Measurements from ENCODE around the gene ADD1. TPM values are rescaled to one million over a fixed set of nuclear protein-coding genes. Genes with fewer than 3 reads are reported as not detected.
"Not testable (repeated sequence)": the region's sequence is repeated elsewhere in the genome, so short reads cannot be mapped to it uniquely, and the experiment has no call there.

The ADD1 gene
- total RNA-seq, 1 experiment from 2014 or later = 125 TPM

GRCh38 chr4:2915789-2916188, 72.1 kb downstream of the ADD1 start:
- Mint-ChIP-seq H3K9me3 (ENCODE audit: low read depth, unreplicated experiment) (peaks cover 4% of the 10 kb centered on the region), H3K27me3 (ENCODE audit: unreplicated experiment) (no peaks in the 10 kb centered on the region), H3K4me1 (ENCODE audit: low read depth, unreplicated experiment) (no peaks in the 10 kb centered on the region), H3K4me3 (ENCODE audit: low read depth, unreplicated experiment) (no peak overlapping the region), H3K36me3 (ENCODE audit: insufficient read depth, unreplicated experiment) (peaks cover 11% of the 10 kb centered on the region), H3K27ac (ENCODE audit: unreplicated experiment) (no peak overlapping the region)
- no peak for DNase-seq
- CTCF ChIA-PET = no interaction called here
- intact Hi-C loops (cut with micrococcal nuclease; ENCODE audit: unreplicated experiment) = no loop called here
- TF ChIP-seq CTCF (IDR thresholded peaks at IDR 0.05; ENCODE audit: unreplicated experiment) = no peak
- BruUV-seq (replicated peaks) = no TSS peak

- not testable (repeated sequence) for BruUV-seq (replicated peaks)
Measured at GRCh38 chr4:2916696-2917095, 73.1 kb downstream of the ADD1 start.

GRCh38 chr4:2918300-2918699, 74.7 kb downstream of the ADD1 start:
- DNase-seq; BruUV-seq (replicated peaks); H3K27me3 Mint-ChIP-seq (ENCODE audit: unreplicated experiment); H3K4me3 Mint-ChIP-seq (ENCODE audit: low read depth, unreplicated experiment); CTCF ChIA-PET; H3K27ac Mint-ChIP-seq (ENCODE audit: unreplicated experiment); intact Hi-C loops (cut with micrococcal nuclease; ENCODE audit: unreplicated experiment); H3K9me3 Mint-ChIP-seq (ENCODE audit: low read depth, unreplicated experiment): not testable (repeated sequence)
- Mint-ChIP-seq H3K4me1 (ENCODE audit: low read depth, unreplicated experiment) (peaks cover 12% of the 10 kb centered on the region), H3K36me3 (ENCODE audit: insufficient read depth, unreplicated experiment) (peaks cover 16% of the 10 kb centered on the region)

More at GRCh38 chr4:2916696-2917095, 73.1 kb downstream of the ADD1 start:
- intact Hi-C loops (cut with micrococcal nuclease; ENCODE audit: unreplicated experiment); DNase-seq; H3K4me1 Mint-ChIP-seq (ENCODE audit: low read depth, unreplicated experiment); H3K4me3 Mint-ChIP-seq (ENCODE audit: low read depth, unreplicated experiment); H3K9me3 Mint-ChIP-seq (ENCODE audit: low read depth, unreplicated experiment); H3K27me3 Mint-ChIP-seq (ENCODE audit: unreplicated experiment); CTCF ChIA-PET; H3K27ac Mint-ChIP-seq (ENCODE audit: unreplicated experiment): not testable (repeated sequence)
- peaks cover 12% of the 10 kb centered on the region for H3K36me3 Mint-ChIP-seq (ENCODE audit: insufficient read depth, unreplicated experiment)

- intact Hi-C loops (cut with micrococcal nuclease; ENCODE audit: unreplicated experiment) = not testable (repeated sequence)
Measured at GRCh38 chr4:2918714-2919113, 75.1 kb downstream of the ADD1 start.

GRCh38 chr4:2922453-2923101, 78.9 kb downstream of the ADD1 start:
- CTCF ChIA-PET; BruUV-seq (replicated peaks); H3K27me3 Mint-ChIP-seq (ENCODE audit: unreplicated experiment); intact Hi-C loops (cut with micrococcal nuclease; ENCODE audit: unreplicated experiment); H3K9me3 Mint-ChIP-seq (ENCODE audit: low read depth, unreplicated experiment); H3K4me3 Mint-ChIP-seq (ENCODE audit: low read depth, unreplicated experiment); H3K27ac Mint-ChIP-seq (ENCODE audit: unreplicated experiment): not testable (repeated sequence)
- Mint-ChIP-seq H3K36me3 (ENCODE audit: insufficient read depth, unreplicated experiment) (peaks cover 16% of the 10 kb centered on the region), H3K4me1 (ENCODE audit: low read depth, unreplicated experiment) (peaks cover 12% of the 10 kb centered on the region)
- peak; percentile 46 for DNase-seq

More at GRCh38 chr4:2918714-2919113, 75.1 kb downstream of the ADD1 start:
- H3K27ac Mint-ChIP-seq (ENCODE audit: unreplicated experiment); H3K27me3 Mint-ChIP-seq (ENCODE audit: unreplicated experiment); CTCF ChIA-PET; H3K9me3 Mint-ChIP-seq (ENCODE audit: low read depth, unreplicated experiment); H3K4me3 Mint-ChIP-seq (ENCODE audit: low read depth, unreplicated experiment); DNase-seq; BruUV-seq (replicated peaks): not testable (repeated sequence)
- H3K4me1 Mint-ChIP-seq (ENCODE audit: low read depth, unreplicated experiment) = peaks cover 12% of the 10 kb centered on the region
- peaks cover 16% of the 10 kb centered on the region for H3K36me3 Mint-ChIP-seq (ENCODE audit: insufficient read depth, unreplicated experiment)

- no TSS peak for BruUV-seq (replicated peaks)
- H3K9me3 Mint-ChIP-seq (ENCODE audit: low read depth, unreplicated experiment) = peaks cover 4% of the 10 kb centered on the region
Measured at GRCh38 chr4:2923141-2923551, 79.5 kb downstream of the ADD1 start.

More at GRCh38 chr4:2923141-2923551, 79.5 kb downstream of the ADD1 start:
- Mint-ChIP-seq H3K27me3 (ENCODE audit: unreplicated experiment) (no peaks in the 10 kb centered on the region), H3K4me1 (ENCODE audit: low read depth, unreplicated experiment) (peaks cover 12% of the 10 kb centered on the region), H3K36me3 (ENCODE audit: insufficient read depth, unreplicated experiment) (peaks cover 18% of the 10 kb centered on the region), H3K27ac (ENCODE audit: unreplicated experiment) (no peak overlapping the region), H3K4me3 (ENCODE audit: low read depth, unreplicated experiment) (no peak overlapping the region)
- CTCF ChIA-PET = interaction anchor here (1.0 kb wide), 1 partner anchor 10 kb away, joined by 5 read pairs; no protein-coding TSS in a partner anchor
- intact Hi-C loops (cut with micrococcal nuclease; ENCODE audit: unreplicated experiment) = no loop called here
- TF ChIP-seq CTCF (IDR thresholded peaks at IDR 0.05; ENCODE audit: unreplicated experiment) = no peak
- no peak for DNase-seq

All from Calu3 (cell line).